Measurements from ENCODE around the gene CHERP. TPM values are rescaled to one million over a fixed set of nuclear protein-coding genes. Genes with fewer than 3 reads are reported as not detected.

Gene CHERP
- total and polyA plus RNA-seq, 8 donors, result 11.0 to 26.8 (median 17.2) TPM

GRCh38 chr19:16470911-16471811 is 71.1 kb downstream of the CHERP start:
- H3K9me3 ChIP-seq, result no peaks in the 10 kb centered on the region
- H3K27me3 ChIP-seq, result no peaks in the 10 kb centered on the region
- H3K4me3 ChIP-seq, result peak overlapping the region; percentile 73 to 95 (median 92)
- FAIRE-seq (no peak), ATAC-seq (peak; percentile 10 to 48 (median 26)), DNase-seq (peak in 4 of 6 donors; percentile 13 to 83 (median 46))
- H3K27ac ChIP-seq, result peak overlapping the region; percentile 51 to 79 (median 68)
- intact Hi-C loops (cut with DNase I), result no loop called here
- no peak for TF ChIP-seq CTCF (IDR thresholded peaks at IDR 0.05)
- WGBS, 2 donors, result 0% methylated on average over 37 to 67 of the region's 67 CpGs
- H3K36me3 ChIP-seq, result no peaks in the 10 kb centered on the region
- H3K4me1 ChIP-seq, result peaks cover 0 to 13% (median 6%) of the 10 kb centered on the region in 3 donors

GRCh38 chr19:16470541-16470910 is 71.7 kb downstream of the CHERP start:
- TF ChIP-seq CTCF (IDR thresholded peaks at IDR 0.05), result no peak
- no peak for DNase-seq
- intact Hi-C loops (cut with DNase I), result no loop called here
- no peak for ATAC-seq
- 11 to 12% methylated on average over 7 of the region's 7 CpGs for WGBS, 2 donors
- Histone ChIP-seq H3K36me3 (no peaks in the 10 kb centered on the region), H3K4me3 (peak overlapping the region in 1 of 4 donors; percentile 94), H3K27ac (peak overlapping the region in 2 of 4 donors; percentile 77 to 79), H3K9me3 (no peaks in the 10 kb centered on the region), H3K4me1 (peaks cover 0 to 13% (median 6%) of the 10 kb centered on the region in 3 donors), H3K27me3 (no peaks in the 10 kb centered on the region)
- FAIRE-seq, result no peak

Other genes starting within 250 kb of the CHERP start
- gene KLF2, start 217.6 kb downstream of the CHERP start, total RNA-seq, result 10 to 100 TPM in 2 of 6 donors, 1 to 10 TPM in 4; 3.1 to 12.0 (median 5.8) TPM
- gene KLF2, start 217.6 kb downstream of the CHERP start, polyA plus RNA-seq, result 1 to 10 TPM; 3.4 to 3.7 TPM
- gene EPS15L1, start 70.5 kb downstream of the CHERP start, total RNA-seq, result 10 to 100 TPM; 14.8 to 21.1 (median 16.8) TPM
- gene EPS15L1, start 70.5 kb downstream of the CHERP start, polyA plus RNA-seq, result 10 to 100 TPM; 15.2 to 18.2 TPM
- not detected for gene CALR3, start 46.3 kb downstream of the CHERP start, total RNA-seq
- gene CALR3, start 46.3 kb downstream of the CHERP start, polyA plus RNA-seq, result under 1 TPM in 1 of 2 donors, not detected in 1; 0.07 TPM
- 1 to 10 TPM; 1.9 to 5.1 (median 3.3) TPM for gene C19orf44, start 46.0 kb downstream of the CHERP start, total RNA-seq
- gene C19orf44, start 46.0 kb downstream of the CHERP start, polyA plus RNA-seq, result 1 to 10 TPM; 6.5 to 7.4 TPM
- gene SLC35E1, start 30.0 kb upstream of the CHERP start, total RNA-seq, result 10 to 100 TPM; 32.1 to 42.1 (median 35.5) TPM
- 10 to 100 TPM; 22.9 to 28.2 TPM for gene SLC35E1, start 30.0 kb upstream of the CHERP start, polyA plus RNA-seq
- 1 to 10 TPM; 3.9 to 7.1 (median 4.4) TPM for gene MED26, start 85.8 kb upstream of the CHERP start, total RNA-seq
- gene MED26, start 85.8 kb upstream of the CHERP start, polyA plus RNA-seq, result 1 to 10 TPM; 3.7 to 3.8 TPM
- gene SMIM7, start 117.7 kb upstream of the CHERP start, total RNA-seq, result 10 to 100 TPM; 34.1 to 56.1 (median 43.7) TPM
- gene SMIM7, start 117.7 kb upstream of the CHERP start, polyA plus RNA-seq, result 10 to 100 TPM; 49.3 to 77.8 TPM
- gene TMEM38A, start 118.7 kb upstream of the CHERP start, total RNA-seq, result 1 to 10 TPM; 1.2 to 3.5 (median 2.0) TPM
- gene TMEM38A, start 118.7 kb upstream of the CHERP start, polyA plus RNA-seq, result 1 to 10 TPM; 1.4 to 4.0 TPM
- gene NWD1, start 177.4 kb upstream of the CHERP start, total RNA-seq, result 1 to 10 TPM in 5 of 6 donors, under 1 TPM in 1; 0.79 to 1.8 (median 1.2) TPM
- 1 to 10 TPM in 1 of 2 donors, under 1 TPM in 1; 0.57 to 1.3 TPM for gene NWD1, start 177.4 kb upstream of the CHERP start, polyA plus RNA-seq